G401.6 (cell line): ENCODE results near the gene SLC25A47.
A peak's percentile ranks its signal among the peaks of the same experiment; 100 is the strongest.

Source experiments
- FAIRE-seq: peaks from 2 replicates; lab custom pipeline; 2012; peaks lifted over from hg19 to GRCh38; lab: Jason Lieb, UNC

Gene SLC25A47

DNA sequence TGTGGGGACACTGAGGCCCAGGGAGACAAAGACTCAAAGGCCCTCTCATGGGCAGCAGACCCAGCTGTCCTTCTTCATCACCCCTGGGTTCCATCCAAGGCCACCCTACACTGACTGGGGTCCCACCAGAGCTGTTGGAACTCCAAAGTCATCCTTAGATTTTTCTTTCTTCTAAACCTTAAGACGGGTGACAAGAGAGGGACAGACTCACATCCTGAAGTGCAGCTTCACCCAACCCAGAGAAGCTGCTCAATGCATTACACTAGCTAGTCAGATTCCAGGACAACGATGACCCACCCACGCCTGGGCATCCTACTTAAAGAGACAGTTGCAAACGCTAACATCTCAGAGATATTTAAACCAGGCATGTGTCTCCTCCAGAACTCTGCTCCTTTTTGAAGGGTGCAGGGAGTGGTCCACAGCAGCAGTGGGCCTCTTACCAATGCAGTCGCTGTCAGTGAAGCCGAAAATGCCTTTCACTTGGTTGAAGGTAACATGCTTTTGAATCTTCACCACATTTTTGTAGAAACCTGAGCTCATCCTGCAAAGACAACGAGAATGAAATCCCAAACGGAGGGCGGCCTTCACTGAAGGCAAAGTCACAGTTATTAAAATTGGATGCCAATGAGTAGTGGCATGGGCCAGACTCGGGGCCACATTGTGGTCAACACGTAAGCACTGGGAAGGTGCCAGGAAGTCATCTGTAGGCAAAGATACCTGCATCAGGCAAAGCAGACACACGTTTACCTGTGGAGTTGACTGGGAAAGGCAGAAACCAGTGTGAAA, 23.4 kb downstream of the SLC25A47 start:
- no peak for FAIRE-seq

DNA sequence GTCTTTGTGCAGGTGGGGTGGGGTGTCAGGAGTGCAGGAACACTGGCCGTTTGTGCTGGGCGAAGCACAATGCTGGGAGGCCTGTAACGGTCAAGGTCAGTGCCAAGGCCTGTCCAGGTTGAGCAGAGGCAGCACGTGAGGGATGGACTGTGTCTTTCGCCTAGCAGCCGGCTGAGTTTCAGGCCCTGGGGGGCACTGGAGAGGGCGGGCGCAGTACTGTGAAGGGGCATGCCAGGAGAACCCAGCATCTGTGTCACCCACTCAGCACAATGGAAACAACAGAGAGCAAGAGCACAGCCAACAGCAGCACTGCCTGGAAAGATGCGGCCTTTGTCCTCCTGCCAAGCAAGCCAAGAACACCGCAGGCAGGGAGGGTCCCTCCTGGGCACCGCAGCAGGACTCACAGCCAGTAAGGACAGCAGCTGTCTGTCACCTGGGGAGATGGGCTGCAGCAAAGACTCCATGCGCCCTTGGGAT, 25.2 kb downstream of the SLC25A47 start:
- FAIRE-seq: no peak

- FAIRE-seq: no peak
Measured at GRCh38 chr14:100348784-100349685, 25.9 kb downstream of the SLC25A47 start.

DNA sequence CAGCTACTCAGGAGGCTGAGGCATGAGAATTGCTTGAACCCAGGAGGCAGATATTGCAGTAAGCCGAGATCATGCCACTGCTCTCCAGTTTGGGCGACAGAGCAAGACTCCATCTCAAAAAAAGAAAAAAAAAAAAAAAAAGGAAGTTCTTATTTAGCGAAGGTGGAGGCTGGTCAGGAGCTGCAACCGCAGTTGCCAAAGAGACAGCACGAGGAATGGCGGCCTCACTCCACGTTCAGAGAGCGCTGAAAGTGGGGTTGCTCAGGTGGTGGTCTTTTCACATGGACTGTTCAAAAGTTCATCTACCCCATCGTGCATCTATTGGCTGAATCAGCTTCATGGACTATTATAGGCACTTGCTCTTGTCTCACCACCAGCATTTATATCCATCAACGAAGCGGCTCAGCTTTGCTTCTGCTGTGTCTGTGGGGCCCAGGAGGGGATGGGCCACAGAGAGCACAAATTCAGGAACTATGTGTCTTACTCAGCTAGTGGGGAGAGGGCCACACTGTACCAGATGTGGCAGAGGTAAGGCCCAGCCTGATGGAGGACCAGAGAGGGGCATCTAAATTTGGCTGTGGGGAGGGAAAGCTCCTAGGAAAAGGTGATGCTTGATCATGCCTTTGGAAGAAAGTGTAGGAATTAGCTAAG, 27.3 kb downstream of the SLC25A47 start:
- FAIRE-seq: no peak

GRCh38 chr14:100350986-100351385, 27.8 kb downstream of the SLC25A47 start:
- no peak for FAIRE-seq

DNA sequence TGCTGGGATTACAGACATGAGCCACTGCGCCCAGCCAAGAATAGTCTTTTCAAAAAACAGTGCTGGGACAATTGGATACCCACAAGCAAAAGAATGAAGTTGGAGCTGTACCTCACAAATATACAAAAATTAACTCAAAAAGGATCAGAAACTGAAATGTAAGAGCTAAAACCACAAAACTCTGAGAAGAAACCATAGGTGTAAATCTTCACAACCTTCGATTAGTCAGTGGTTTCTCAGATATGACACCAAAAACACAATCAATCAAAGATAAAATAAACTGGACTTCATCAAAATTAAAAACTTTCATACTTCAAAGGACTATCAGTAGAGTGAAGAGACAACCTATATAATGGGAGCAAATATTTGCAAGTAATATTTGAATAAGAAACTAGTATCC, 35.3 kb downstream of the SLC25A47 start:
- FAIRE-seq: peak; percentile 60

DNA sequence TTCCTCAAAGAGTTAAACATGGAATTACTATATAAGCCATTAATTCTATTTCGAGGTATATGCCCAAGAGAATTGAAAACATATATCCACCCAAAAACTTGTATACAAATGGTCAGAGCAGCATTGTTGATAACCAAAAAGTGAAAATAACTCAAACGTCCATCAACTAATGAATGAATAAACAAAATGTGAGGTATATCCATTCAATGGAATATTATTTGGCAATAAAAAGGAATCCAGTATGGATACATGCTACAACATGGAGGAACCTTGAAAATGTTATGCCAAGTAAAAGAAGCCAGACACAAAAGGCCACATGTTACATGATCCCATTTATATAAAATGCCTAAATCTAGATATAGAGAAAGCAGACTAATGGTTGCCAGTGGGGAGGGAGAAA, 36.0 kb downstream of the SLC25A47 start:
- no peak for FAIRE-seq

DNA sequence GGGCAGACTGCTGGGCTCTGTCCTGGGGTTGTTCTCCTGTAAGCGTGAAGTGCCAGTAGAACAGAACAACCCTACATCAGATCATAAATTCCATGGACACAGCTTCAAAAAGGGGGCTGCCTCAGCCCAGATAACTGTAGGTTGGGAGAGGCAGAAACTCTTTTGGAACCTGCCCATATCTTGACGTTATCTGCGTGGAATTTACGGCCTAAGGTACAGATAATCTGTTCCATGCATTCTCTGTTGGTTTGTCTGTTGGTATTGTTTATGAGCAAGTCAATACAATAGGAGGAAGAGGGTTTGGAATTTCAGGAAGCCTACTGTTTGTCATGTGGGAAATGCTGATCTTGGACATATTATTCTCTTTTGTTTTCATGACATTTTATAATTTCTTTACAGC, 36.7 kb downstream of the SLC25A47 start:
- FAIRE-seq: no peak

DNA sequence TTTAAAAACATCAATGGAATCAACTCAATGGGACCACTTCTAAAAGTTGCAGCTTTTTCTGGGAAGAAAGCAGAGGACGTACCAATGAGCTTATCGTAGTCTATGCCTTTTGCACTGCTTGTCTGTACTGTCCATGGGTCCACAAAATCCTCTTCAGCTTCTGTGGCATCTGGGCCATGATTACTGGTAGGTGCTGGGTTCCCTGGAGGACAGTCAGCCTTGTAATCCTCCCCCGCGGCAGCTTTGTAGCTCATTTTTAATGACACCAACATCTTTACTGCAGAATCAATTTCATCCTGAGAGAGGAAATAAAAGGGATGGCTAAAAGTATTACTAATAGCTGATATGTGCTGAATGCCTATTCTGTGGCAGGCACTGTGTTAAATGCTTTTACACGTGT, 38.5 kb downstream of the SLC25A47 start:
- no peak for FAIRE-seq

DNA sequence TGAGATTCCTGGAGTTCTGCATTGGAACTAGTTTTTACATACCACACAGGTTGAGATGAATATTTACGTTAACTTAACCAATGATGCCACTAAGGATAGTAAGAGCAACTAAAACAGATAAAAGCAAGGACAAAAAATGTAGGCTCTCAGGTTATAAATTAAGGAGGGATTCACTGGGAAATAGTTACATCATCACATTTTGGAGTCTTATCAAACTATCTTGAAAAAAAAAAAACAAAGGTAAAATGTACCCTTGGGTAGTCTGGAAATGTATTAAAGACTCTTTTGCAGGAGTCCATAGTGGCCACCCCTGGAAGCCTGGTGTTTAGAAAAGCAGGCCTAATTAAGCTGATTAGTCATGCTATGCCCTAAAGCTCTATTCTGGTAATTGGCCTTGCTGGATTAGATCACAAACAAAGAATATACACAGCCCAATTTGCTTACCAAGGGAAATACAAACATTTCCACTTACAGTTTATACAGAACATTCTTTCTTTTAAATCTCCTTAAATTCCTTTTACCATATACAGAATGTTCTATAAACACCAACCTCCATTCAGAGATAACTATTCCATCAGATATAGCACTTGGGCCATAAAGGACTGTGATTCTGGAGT, 39.3 kb downstream of the SLC25A47 start:
- no peak for FAIRE-seq

DNA sequence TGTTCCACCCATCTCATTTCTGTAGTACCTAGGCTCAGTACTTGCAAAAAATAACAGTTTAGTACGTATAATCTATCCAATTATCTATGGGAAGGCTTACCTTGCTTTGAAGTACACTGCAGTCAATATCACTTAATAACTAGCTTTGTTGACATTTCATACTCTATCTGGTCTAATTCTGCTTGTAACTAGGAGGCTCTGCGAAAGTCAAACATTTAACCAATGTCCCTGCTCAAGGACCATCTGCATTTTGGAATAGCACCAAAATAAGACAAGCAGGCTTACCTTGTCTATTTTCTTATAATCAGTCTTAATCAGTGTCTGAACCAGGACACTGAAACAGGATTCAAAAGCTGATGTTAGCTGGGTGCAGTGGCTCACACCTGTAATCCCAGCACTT, 39.9 kb downstream of the SLC25A47 start:
- no peak for FAIRE-seq

DNA sequence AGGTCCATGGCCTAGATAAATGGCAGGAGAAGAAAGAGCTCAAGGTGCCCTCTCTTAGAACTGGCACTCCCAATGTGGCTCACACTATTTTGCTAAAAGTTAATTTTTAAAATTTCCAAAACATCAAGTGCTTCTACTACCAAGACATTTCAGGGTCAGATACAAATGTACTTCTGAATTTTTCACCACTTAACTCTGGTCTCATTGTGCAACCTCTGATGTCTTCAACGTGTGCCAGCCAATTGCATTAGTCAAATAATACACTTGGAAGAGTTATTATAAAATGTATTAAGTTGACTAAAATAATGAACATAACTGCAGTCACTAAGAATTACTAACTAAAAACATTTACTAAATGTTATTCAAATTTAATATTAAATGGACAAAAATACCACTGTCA, 41.3 kb downstream of the SLC25A47 start:
- peak; percentile 33 for FAIRE-seq

DNA sequence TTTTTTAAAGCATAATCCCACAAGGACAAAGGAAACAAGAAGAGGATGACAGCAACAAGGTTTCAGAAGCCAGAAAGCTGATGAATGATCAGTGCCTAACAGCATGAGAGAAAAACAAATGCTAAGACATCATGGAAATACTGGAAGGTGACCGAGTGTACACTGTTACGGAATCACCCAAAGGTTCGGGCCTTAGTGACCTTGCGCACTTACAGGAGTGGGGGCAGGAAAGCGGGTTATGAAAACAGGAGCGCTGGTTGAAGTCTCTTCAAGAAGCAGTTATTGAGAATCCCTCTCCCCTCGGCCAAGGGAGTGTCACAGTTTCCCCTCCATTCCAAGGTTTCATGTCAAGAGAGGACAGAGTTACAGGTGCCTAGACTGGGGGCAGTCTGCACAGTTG, 42.6 kb downstream of the SLC25A47 start:
- FAIRE-seq: no peak

DNA sequence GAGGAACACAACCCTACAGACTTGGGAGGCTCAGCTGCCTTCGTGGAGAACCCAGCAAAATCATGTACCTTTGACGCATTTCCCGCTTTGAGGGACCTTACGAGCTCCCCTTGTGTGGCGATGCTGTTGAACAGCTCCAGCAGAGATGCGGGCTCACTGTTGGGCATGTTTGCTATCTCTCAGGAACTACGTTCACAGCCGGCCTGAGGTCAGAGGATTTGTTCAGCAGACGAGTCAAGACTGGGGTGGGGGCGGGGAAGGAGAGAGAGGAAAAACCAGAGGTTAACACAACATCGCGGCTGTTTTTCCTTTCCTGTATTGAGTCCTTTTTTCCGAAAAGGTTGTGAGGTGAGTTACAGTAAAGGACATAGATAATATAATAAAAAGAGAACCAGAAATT, 45.9 kb downstream of the SLC25A47 start:
- no peak for FAIRE-seq

- no peak for FAIRE-seq
Measured at GRCh38 chr14:100370003-100370402, 46.9 kb downstream of the SLC25A47 start.

GRCh38 chr14:100371773-100372172, 48.6 kb downstream of the SLC25A47 start:
- FAIRE-seq: no peak

- no peak for FAIRE-seq
Measured at GRCh38 chr14:100372357-100373048, 49.4 kb downstream of the SLC25A47 start.

DNA sequence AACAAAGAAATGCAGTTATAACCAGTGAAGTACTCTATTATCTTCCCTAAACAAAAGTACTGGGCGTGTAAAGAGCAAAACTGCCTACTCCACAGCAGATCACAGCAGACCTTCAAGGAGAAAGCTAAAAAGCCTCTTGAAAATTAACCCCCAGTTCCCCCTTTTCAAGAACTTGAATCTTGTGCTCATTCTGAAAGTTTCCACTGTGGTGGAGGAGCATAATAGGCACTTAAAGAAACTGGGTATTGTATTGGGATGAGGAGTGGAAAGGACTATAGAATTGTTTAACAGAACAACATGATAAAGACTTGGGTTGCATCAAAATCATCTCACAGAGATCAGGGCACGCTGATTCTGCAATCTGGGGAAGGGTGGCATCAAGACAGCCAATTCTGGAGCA, 51.1 kb downstream of the SLC25A47 start:
- no peak for FAIRE-seq

- FAIRE-seq: no peak
Measured at GRCh38 chr14:100374876-100375265, 51.7 kb downstream of the SLC25A47 start.

GRCh38 chr14:100375266-100375962, 52.3 kb downstream of the SLC25A47 start:
- no peak for FAIRE-seq
